ENCODE results near the gene TP73. TPM values are rescaled to one million over a fixed set of nuclear protein-coding genes. Genes with fewer than 3 reads are reported as not detected.

Gene TP73
- total RNA-seq, 2 experiments from 2014 or later: not detected

GRCh38 chr1:3654549-3655281 is 2.4 kb downstream of the TP73 start:
- Mint-ChIP-seq H3K4me1 (ENCODE audit: low read depth) (peaks cover 18% of the 10 kb centered on the region), H3K4me3 (no peak overlapping the region), H3K36me3 (ENCODE audit: low read depth) (no peaks in the 10 kb centered on the region), H3K27me3 (peaks cover 73% of the 10 kb centered on the region), H3K27ac (no peak overlapping the region), H3K9me3 (no peaks in the 10 kb centered on the region)
- H3K27me3 ChIP-seq (ENCODE audit: control insufficient read depth in 1 of 2, insufficient read depth in 2 of 2, low read length in 2 of 2): peaks cover 40 to 51% of the 10 kb centered on the region in 2 experiments
- TF ChIP-seq CTCF (IDR thresholded peaks at IDR 0.05): no peak
- ATAC-seq (ENCODE audit: poor library complexity): no peak
- ChIA-PET POLR2A (no interaction called here), CTCF (no interaction called here)
- no peaks in the 10 kb centered on the region for H3K36me3 ChIP-seq (ENCODE audit: insufficient read depth, low read length)
- no peak overlapping the region for H3K4me3 ChIP-seq (ENCODE audit: low read length)
- peaks cover 0 to 22% of the 10 kb centered on the region in 2 experiments for H3K9me3 ChIP-seq (ENCODE audit: control insufficient read depth in 1 of 2, insufficient read depth in 1 of 2, low read length in 2 of 2)
- intact Hi-C loops (cut with DNase I, micrococcal nuclease): no loop called here
- H3K4me1 ChIP-seq (ENCODE audit: insufficient read depth, low read length): peaks cover 24% of the 10 kb centered on the region
- DNase-seq: no peak
- no peak overlapping the region for H3K27ac ChIP-seq (ENCODE audit: low read depth in 1 of 2, low read length in 2 of 2)

- no peak overlapping the region for H3K4me3 Mint-ChIP-seq
- H3K9me3 Mint-ChIP-seq: no peaks in the 10 kb centered on the region
- no peak for TF ChIP-seq CTCF (IDR thresholded peaks at IDR 0.05)
- intact Hi-C loops (cut with DNase I, micrococcal nuclease): no loop called here
- DNase-seq: no peak
- no peaks in the 10 kb centered on the region for H3K36me3 ChIP-seq (ENCODE audit: insufficient read depth, low read length)
- peaks cover 28 to 39% of the 10 kb centered on the region in 2 experiments for H3K27me3 ChIP-seq (ENCODE audit: control insufficient read depth in 1 of 2, insufficient read depth in 2 of 2, low read length in 2 of 2)
- POLR2A ChIA-PET: no interaction called here
- H3K4me1 ChIP-seq (ENCODE audit: insufficient read depth, low read length): peaks cover 9% of the 10 kb centered on the region
- CTCF ChIA-PET: interaction anchor here (1.3 kb wide), 1 partner anchor 38 kb away, joined by 4 read pairs; no protein-coding TSS in a partner anchor
- peaks cover 5% of the 10 kb centered on the region for H3K4me1 Mint-ChIP-seq (ENCODE audit: low read depth)
- peaks cover 0 to 10% of the 10 kb centered on the region in 2 experiments for H3K9me3 ChIP-seq (ENCODE audit: control insufficient read depth in 1 of 2, insufficient read depth in 1 of 2, low read length in 2 of 2)
- no peaks in the 10 kb centered on the region for H3K36me3 Mint-ChIP-seq (ENCODE audit: low read depth)
- no peak for ATAC-seq (ENCODE audit: poor library complexity)
- peaks cover 57% of the 10 kb centered on the region for H3K27me3 Mint-ChIP-seq
- H3K27ac ChIP-seq (ENCODE audit: low read depth in 1 of 2, low read length in 2 of 2): no peak overlapping the region
- H3K27ac Mint-ChIP-seq: no peak overlapping the region
- H3K4me3 ChIP-seq (ENCODE audit: low read length): no peak overlapping the region
Observed at GRCh38 chr1:3656450-3657095, 4.3 kb downstream of the TP73 start.

- Histone ChIP-seq H3K4me3 (ENCODE audit: low read length) (no peak overlapping the region), H3K36me3 (ENCODE audit: insufficient read depth, low read length) (no peaks in the 10 kb centered on the region), H3K9me3 (ENCODE audit: control insufficient read depth in 1 of 2, insufficient read depth in 1 of 2, low read length in 2 of 2) (peaks cover 0 to 7% of the 10 kb centered on the region in 2 experiments), H3K27me3 (ENCODE audit: control insufficient read depth in 1 of 2, insufficient read depth in 2 of 2, low read length in 2 of 2) (peaks cover 24 to 34% of the 10 kb centered on the region in 2 experiments), H3K27ac (ENCODE audit: low read depth in 1 of 2, low read length in 2 of 2) (no peak overlapping the region), H3K4me1 (ENCODE audit: insufficient read depth, low read length) (peaks cover 4% of the 10 kb centered on the region)
- Mint-ChIP-seq H3K4me3 (no peak overlapping the region), H3K4me1 (ENCODE audit: low read depth) (peaks cover 5% of the 10 kb centered on the region), H3K36me3 (ENCODE audit: low read depth) (no peaks in the 10 kb centered on the region), H3K9me3 (no peaks in the 10 kb centered on the region), H3K27ac (no peak overlapping the region), H3K27me3 (peaks cover 57% of the 10 kb centered on the region)
- ATAC-seq (ENCODE audit: poor library complexity): no peak
- no peak for TF ChIP-seq CTCF (IDR thresholded peaks at IDR 0.05)
- DNase-seq: no peak
- CTCF ChIA-PET: no interaction called here
- POLR2A ChIA-PET: no interaction called here
- intact Hi-C loops (cut with DNase I, micrococcal nuclease): no loop called here
Observed at GRCh38 chr1:3657096-3657475, 4.8 kb downstream of the TP73 start.
